K562 (cell line): ENCODE results near the gene BASP1. TPM values are rescaled to one million over a fixed set of nuclear protein-coding genes. Genes with fewer than 3 reads are reported as not detected.

ENCODE experiments used
- ATAC-seq: fragments of 200-7000 bp; cut with Tn5 transposase; 3 replicates; pipeline ENCODE4 v1.9.1; 2020; ENCODE audit warnings: moderate library complexity
- BruUV-seq: library from RNA; stranded (reverse); fragments of 400-500 nt; replicated peaks from 2 replicates; lab custom pipeline; 2021; lab: Mats Ljungman, UMichigan
- CTCF ChIA-PET: fragments of 300-600 bp; formaldehyde crosslinking; extraction: SDS; loops from one replicate; lab custom pipeline; 2021; ENCODE audit warnings: low intra/inter-chr PET ratio; lab: Yijun Ruan, JAX
- POLR2A ChIA-PET: fragments of 300-600, 350-650 bp; sonication (Branson Sonifier 250); formaldehyde crosslinking; extraction: SDS; loops from one replicate; lab custom pipeline; 2021; ENCODE audit warnings: antibody characterized with exemption, inconsistent platforms; lab: Yijun Ruan, JAX
- DNase-seq, 4 experiments: peaks; one replicate each; pipeline versions ENCODE4 v3.0.0 to v3.0.0-alpha.2; 2011 to 2018; ENCODE audit warnings: low spot score in 3 of 4, mixed read lengths in 3 of 4; ENCODE audit errors: extremely low read depth in 1 of 4
- FAIRE-seq: peaks from 2 replicates; lab custom pipeline; 2011; peaks lifted over from hg19 to GRCh38; lab: Jason Lieb, UNC
- H2AFZ ChIP-seq: 2 replicates; pipeline ENCODE4 v1.6.0; 2011; ENCODE audit warnings: low read depth, low read length, control low read depth, inconsistent platforms
- H3K27ac ChIP-seq: fragments of 200-600 bp; 3 replicates; pipeline ENCODE4 v1.8.0; 2011; ENCODE audit warnings: low read depth, mild to moderate bottlenecking, control low read depth, inconsistent platforms, low read length, moderate library complexity, mixed read lengths; ENCODE audit errors: extremely low read depth
- H3K27me3 ChIP-seq, 2 experiments: fragments of 300-600 bp in 1 of 2; 2 replicates in 1 of 2; 3 replicates in 1 of 2; pipeline versions ENCODE4 v1.6.0 to v1.8.0; 2011; ENCODE audit warnings: inconsistent platforms in 2 of 2, low read length in 2 of 2, mild to moderate bottlenecking in 1 of 2, mixed read lengths in 1 of 2, moderate library complexity in 1 of 2; ENCODE audit not compliant: control insufficient read depth in 2 of 2, insufficient read depth in 2 of 2
- H3K36me3 ChIP-seq: fragments of 300-600 bp; 3 replicates; pipeline ENCODE4 v1.8.0; 2011; ENCODE audit warnings: mild to moderate bottlenecking, low read length, inconsistent platforms; ENCODE audit not compliant: control insufficient read depth, insufficient read depth
- H3K4me1 ChIP-seq, 2 experiments: fragments of 200-600 bp in 1 of 2; replicated peaks in 1 of 2; 2 replicates in 1 of 2; 3 replicates in 1 of 2; pipeline versions ENCODE4 v1.5.1 to v1.8.0; 2011; ENCODE audit warnings: inconsistent platforms in 2 of 2, low read length in 2 of 2, mild to moderate bottlenecking in 1 of 2, mixed read lengths in 1 of 2, moderate library complexity in 1 of 2; ENCODE audit not compliant: control insufficient read depth in 2 of 2, insufficient read depth in 2 of 2
- H3K4me2 ChIP-seq: 2 replicates; pipeline ENCODE4 v1.6.1; 2011; ENCODE audit warnings: low read length, control low read depth, inconsistent platforms, mixed read lengths; ENCODE audit not compliant: insufficient read depth
- H3K4me3 ChIP-seq: fragments of 200-600 bp; sonication (generic), shearing (Covaris generic); 2 replicates; pipeline ENCODE4 v1.5.1; 2016; ENCODE audit warnings: control low read depth, inconsistent platforms
- H3K79me2 ChIP-seq: fragments of 200-600 bp; 3 replicates; pipeline ENCODE4 v1.8.0; 2011; ENCODE audit warnings: low read length, inconsistent platforms; ENCODE audit not compliant: control insufficient read depth, insufficient read depth
- H3K9ac ChIP-seq, 2 experiments: 2 replicates each; pipeline versions ENCODE4 v1.6.0 to v1.6.1; 2011; ENCODE audit warnings: low read depth in 2 of 2, low read length in 2 of 2, control low read depth in 1 of 2, inconsistent platforms in 1 of 2, mild to moderate bottlenecking in 1 of 2, mixed read lengths in 1 of 2; ENCODE audit not compliant: insufficient read depth in 1 of 2
- H3K9me1 ChIP-seq: one replicate; pipeline ENCODE4 v1.6.0; 2011; ENCODE audit warnings: inconsistent platforms, mild to moderate bottlenecking, low read length, moderate library complexity; ENCODE audit not compliant: control insufficient read depth, insufficient read depth
- H3K9me3 ChIP-seq: replicated peaks from 2 replicates; pipeline ENCODE4 v1.5.1; 2011; ENCODE audit warnings: low read depth, low read length, inconsistent platforms; ENCODE audit not compliant: control insufficient read depth, insufficient read depth
- H4K20me1 ChIP-seq: replicated peaks from 2 replicates; pipeline ENCODE4 v1.6.1; 2011; ENCODE audit warnings: low read length, inconsistent platforms, mixed read lengths; ENCODE audit not compliant: control insufficient read depth, insufficient read depth
- PRPF4 ChIP-seq: fragments of 200-400 bp; formaldehyde crosslinking; IDR thresholded peaks from one replicate; pipeline ENCODE4 v1.6.1; 2017; ENCODE audit warnings: low read length, low read depth, mild to moderate bottlenecking; ENCODE audit not compliant: insufficient read depth, poor library complexity, severe bottlenecking
- RFX1 ChIP-seq: fragments of 450-650 bp; IDR thresholded peaks from 2 replicates; pipeline ENCODE4 v1.6.1; 2016; ENCODE audit warnings: mild to moderate bottlenecking, moderate library complexity
- ZNF280B ChIP-seq: fragments of 250-450 bp; sonication (Bioruptor Pico); IDR thresholded peaks from 2 replicates; pipeline ENCODE4 v1.5.1; 2021; ENCODE audit warnings: mild to moderate bottlenecking
- ZNF445 ChIP-seq: fragments of 250-450 bp; sonication (Bioruptor Pico); IDR thresholded peaks from 2 replicates; pipeline ENCODE4 v1.4.0; 2020; ENCODE audit warnings: low read depth, mild to moderate bottlenecking, moderate library complexity
- ZNF830 ChIP-seq: fragments of 250-450 bp; sonication (Bioruptor Pico); IDR thresholded peaks from 2 replicates; pipeline ENCODE4 v1.5.0; 2021; ENCODE audit warnings: mild to moderate bottlenecking
- WGBS: fragments of 100-300 bp; shearing (Covaris generic); methylation state at CpG from one replicate; pipeline ENCODE4 v1.1.6; 2016; ENCODE audit warnings: low coverage, mixed read lengths; ENCODE audit not compliant: insufficient coverage; ENCODE audit errors: missing lambda C conversion rate; 5-methylcytosine and 5-hydroxymethylcytosine counted together
- in situ Hi-C: fragments of 300-500 bp; cut with MboI; formaldehyde crosslinking; loops from 4 replicates; pipeline ENCODE4 v1.15.0; 2018; ENCODE audit warnings: inconsistent platforms, mixed read lengths
- intact Hi-C: fragments of 100-400 bp; cut with micrococcal nuclease; formaldehyde crosslinking; loops from 2 replicates; pipeline ENCODE4 v1.14.2; 2022
- polyA plus RNA-seq, 8 experiments: library from polyadenylated mRNA; depleted of rRNA in 4 of 8; stranded (reverse) in 5 of 8; unstranded in 3 of 8; fragments of >200 nt; fragmentation: Nextera tagmentation in 2 of 8; fragmentation: Illumina TruSeq in 1 of 8; extraction: Ambion mirVana in 2 of 8; extraction: Trizol in 1 of 8; gene quantifications; 2 replicates each; pipeline versions ENCODE4 v1.2.1 to v1.2.3, GENCODE V29; 2011 to 2014; ENCODE audit warnings: inconsistent platforms in 1 of 8, missing spikeins in 1 of 8
- total RNA-seq, 7 experiments: library from RNA; depleted of rRNA in 6 of 7; stranded (reverse); fragments of >200 nt in 6 of 7; fragmentation: Illumina TruSeq in 2 of 7; extraction: Trizol in 2 of 7; gene quantifications; 2 replicates each; pipeline versions ENCODE4 v1.2.1 to v1.2.3, GENCODE V29; 2011 to 2021; ENCODE audit warnings: low replicate concordance in 1 of 7
- TF ChIP-seq, protein P1 (sequence below): fragments of 250-450 bp; sonication (Bioruptor Pico); IDR thresholded peaks from 2 replicates; pipeline ENCODE4 v1.5.0; 2020; ENCODE audit warnings: mild to moderate bottlenecking

BASP1 gene
- total and polyA plus RNA-seq, 9 of the 15 experiments (the other 6 are each of a cell fraction or from before 2014, with no cell fraction given), result 0.22 TPM; not detected in 8

- H4K20me1 ChIP-seq, result no peaks in the 10 kb centered on the region
- no peaks in the 10 kb centered on the region for H3K4me1 ChIP-seq
- no peaks in the 10 kb centered on the region for H3K36me3 ChIP-seq
- no peaks in the 10 kb centered on the region for H3K79me2 ChIP-seq
- ATAC-seq, result no peak
- H3K27ac ChIP-seq, result no peak overlapping the region
- H3K9ac ChIP-seq, result no peak overlapping the region
- in situ Hi-C loops (no loop called here), intact Hi-C loops (no loop called here)
- H2AFZ ChIP-seq, result no peak overlapping the region
- no peaks in the 10 kb centered on the region for H3K9me3 ChIP-seq
- 0 out of 5 replicates have a peak, but pooled peaks cover 0 to 5% of the 10 kb centered on the region in 2 experiments for H3K27me3 ChIP-seq
- no peak for FAIRE-seq
- ChIA-PET POLR2A (no interaction called here), CTCF (no interaction called here)
- no peak overlapping the region for H3K4me3 ChIP-seq
- no peak overlapping the region for H3K4me2 ChIP-seq
- DNase-seq, result no peak
- BruUV-seq, result no TSS peak
- 0% methylated on average over 3 of the region's 3 CpGs for WGBS
- no peaks in the 10 kb centered on the region for H3K9me1 ChIP-seq
- TF ChIP-seq ZNF445 (CRISPR knock-in tag) (no peak), PRPF4 (no peak), ZNF830 (CRISPR knock-in tag) (no peak), RFX1 (no peak), ZNF280B (CRISPR knock-in tag) (no peak)
- TF ChIP-seq, protein P1, sequence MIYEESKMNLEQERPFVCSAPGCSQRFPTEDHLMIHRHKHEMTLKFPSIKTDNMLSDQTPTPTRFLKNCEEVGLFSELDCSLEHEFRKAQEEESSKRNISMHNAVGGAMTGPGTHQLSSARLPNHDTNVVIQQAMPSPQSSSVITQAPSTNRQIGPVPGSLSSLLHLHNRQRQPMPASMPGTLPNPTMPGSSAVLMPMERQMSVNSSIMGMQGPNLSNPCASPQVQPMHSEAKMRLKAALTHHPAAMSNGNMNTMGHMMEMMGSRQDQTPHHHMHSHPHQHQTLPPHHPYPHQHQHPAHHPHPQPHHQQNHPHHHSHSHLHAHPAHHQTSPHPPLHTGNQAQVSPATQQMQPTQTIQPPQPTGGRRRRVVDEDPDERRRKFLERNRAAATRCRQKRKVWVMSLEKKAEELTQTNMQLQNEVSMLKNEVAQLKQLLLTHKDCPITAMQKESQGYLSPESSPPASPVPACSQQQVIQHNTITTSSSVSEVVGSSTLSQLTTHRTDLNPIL (CRISPR knock-in tag), result no peak
These were observed 34.9 kb upstream of the BASP1 start for GRCh38 chr5:17182494-17182893.
